Liver (tissue), 9 donors: ENCODE data around the gene SLF1. TPM values are rescaled to one million over a fixed set of nuclear protein-coding genes. Genes with fewer than 3 reads are reported as not detected.

Experiments
- DNase-seq: peaks from one replicate; pipeline ENCODE4 v3.0.0-alpha.2; 2017; ENCODE audit warnings: low spot score
- H3K27ac ChIP-seq, 2 donors: one replicate each; pipeline ENCODE4 v1.7.0; 2013; ENCODE audit warnings: inconsistent platforms in 2 of 2, low read length in 2 of 2, control low read depth in 1 of 2, low read depth in 1 of 2, mild to moderate bottlenecking in 1 of 2
- H3K27me3 ChIP-seq, 4 donors: one replicate each; pipeline versions ENCODE4 v1.6.1 to v1.7.0; 2013; ENCODE audit warnings: low read length in 3 of 4, inconsistent platforms in 1 of 4, mild to moderate bottlenecking in 1 of 4, moderate library complexity in 1 of 4; ENCODE audit not compliant: control insufficient read depth in 4 of 4, insufficient read depth in 4 of 4
- H3K36me3 ChIP-seq, 4 donors: one replicate each; pipeline versions ENCODE4 v1.6.1 to v1.7.0; 2013; ENCODE audit warnings: low read length in 3 of 4, mild to moderate bottlenecking in 3 of 4, low read depth in 1 of 4, moderate library complexity in 1 of 4; ENCODE audit not compliant: control insufficient read depth in 4 of 4, insufficient read depth in 3 of 4
- H3K4me1 ChIP-seq, 4 donors: one replicate each; pipeline versions ENCODE4 v1.6.1 to v1.7.0; 2013; ENCODE audit warnings: low read length in 3 of 4, mild to moderate bottlenecking in 3 of 4, moderate library complexity in 1 of 4; ENCODE audit not compliant: control insufficient read depth in 4 of 4, insufficient read depth in 4 of 4
- H3K4me3 ChIP-seq, 3 donors: one replicate each; pipeline versions ENCODE4 v1.6.1 to v1.7.0; 2013; ENCODE audit warnings: low read length in 3 of 3, control low read depth in 1 of 3, low read depth in 1 of 3, mild to moderate bottlenecking in 1 of 3
- H3K9ac ChIP-seq, 2 donors: one replicate each; pipeline ENCODE4 v1.7.0; 2013; ENCODE audit warnings: low read length in 2 of 2, mild to moderate bottlenecking in 2 of 2, moderate library complexity in 2 of 2, control low read depth in 1 of 2, low read depth in 1 of 2
- H3K9me3 ChIP-seq, 4 donors: one replicate each; pipeline versions ENCODE4 v1.6.1 to v1.7.0; 2013; ENCODE audit warnings: low read length in 3 of 4; ENCODE audit not compliant: control insufficient read depth in 4 of 4
- ATF3 ChIP-seq: IDR thresholded peaks from 2 replicates; pipeline ENCODE4 v1.6.1; 2016; ENCODE audit warnings: antibody characterized with exemption
- CTCF ChIP-seq: fragments of 150-350 bp; IDR thresholded peaks from 2 replicates; pipeline ENCODE4 v1.5.1; 2017; ENCODE audit warnings: improper control_type of control experiment, low read depth, low read length; ENCODE audit not compliant: missing input control
- EGR1 ChIP-seq, 2 donors: IDR thresholded peaks; 2 replicates each; pipeline ENCODE4 v1.6.1; 2016 to 2018; ENCODE audit warnings: antibody characterized with exemption in 2 of 2, low read depth in 2 of 2
- FOXA1 ChIP-seq: IDR thresholded peaks from 2 replicates; pipeline ENCODE4 v1.6.1; 2016; ENCODE audit warnings: antibody characterized with exemption
- FOXA2 ChIP-seq: IDR thresholded peaks from 2 replicates; pipeline ENCODE4 v1.6.1; 2016; ENCODE audit warnings: antibody characterized with exemption
- GABPA ChIP-seq, 2 donors: IDR thresholded peaks in 1 of 2; conservative IDR thresholded peaks in 1 of 2; 2 replicates each; pipeline ENCODE4 v1.6.1; 2016; ENCODE audit warnings: antibody characterized with exemption in 2 of 2, mild to moderate bottlenecking in 1 of 2, moderate library complexity in 1 of 2
- HNF4A ChIP-seq, 2 donors: conservative IDR thresholded peaks; 2 replicates each; pipeline ENCODE4 v1.6.1; 2016; ENCODE audit warnings: antibody characterized with exemption in 2 of 2, mild to moderate bottlenecking in 2 of 2
- HNF4G ChIP-seq: IDR thresholded peaks from 2 replicates; pipeline ENCODE4 v1.6.1; 2016; ENCODE audit warnings: antibody characterized with exemption
- JUND ChIP-seq, 2 donors: IDR thresholded peaks; 2 replicates each; pipeline ENCODE4 v1.6.1; 2016; ENCODE audit warnings: antibody characterized with exemption in 2 of 2
- MAX ChIP-seq: IDR thresholded peaks from 2 replicates; pipeline ENCODE4 v1.6.1; 2016; ENCODE audit warnings: antibody characterized with exemption
- NR2F2 ChIP-seq: IDR thresholded peaks from 2 replicates; pipeline ENCODE4 v1.6.1; 2016; ENCODE audit warnings: antibody characterized with exemption
- RAD21 ChIP-seq, 2 donors: IDR thresholded peaks; 2 replicates each; pipeline ENCODE4 v1.6.1; 2016; ENCODE audit warnings: antibody characterized with exemption in 2 of 2, mild to moderate bottlenecking in 2 of 2
- REST ChIP-seq: IDR thresholded peaks from 2 replicates; pipeline ENCODE4 v1.6.1; 2016; ENCODE audit warnings: antibody characterized with exemption, mild to moderate bottlenecking
- RXRA ChIP-seq, 2 donors: IDR thresholded peaks; 2 replicates each; pipeline ENCODE4 v1.6.1; 2017 to 2018; ENCODE audit warnings: antibody characterized with exemption in 2 of 2, mild to moderate bottlenecking in 1 of 2
- SP1 ChIP-seq: IDR thresholded peaks from 2 replicates; pipeline ENCODE4 v1.6.1; 2018; ENCODE audit warnings: antibody characterized with exemption, mild to moderate bottlenecking
- TAF1 ChIP-seq: conservative IDR thresholded peaks from 2 replicates; pipeline ENCODE4 v1.6.1; 2016; ENCODE audit warnings: antibody characterized with exemption, mild to moderate bottlenecking
- YY1 ChIP-seq: IDR thresholded peaks from 2 replicates; pipeline ENCODE4 v1.6.1; 2016; ENCODE audit warnings: antibody characterized with exemption, mild to moderate bottlenecking
- ZBTB33 ChIP-seq: IDR thresholded peaks from 2 replicates; pipeline ENCODE4 v1.6.1; 2016; ENCODE audit warnings: antibody characterized with exemption
- WGBS: extraction: QIAGEN DNeasy Blood & Tissue Kit; methylation state at CpG from one replicate; pipeline ENCODE4 v1.1.7; 2013; 5-methylcytosine and 5-hydroxymethylcytosine counted together
- polyA plus RNA-seq, 2 donors: library from polyadenylated mRNA; stranded (reverse) in 1 of 2; unstranded in 1 of 2; fragments of 200-250 nt in 1 of 2; fragments of >200 nt in 1 of 2; fragmentation: Nextera tagmentation in 1 of 2; extraction: Ambion mirVana in 1 of 2; gene quantifications; one replicate each; pipeline versions ENCODE4 v1.2.1 to v1.2.3, GENCODE V29; 2013 to 2015
- total RNA-seq, 2 donors: library from RNA; depleted of rRNA; stranded (reverse); fragments of >200 nt; gene quantifications; one replicate each; pipeline ENCODE4 v1.2.3, GENCODE V29; 2014
- donor health status: healthy.
- donor health status: healthy.
- donor health status: healthy.
- donor health status: healthy.
- donor health status: healthy.

Gene SLF1
- total and polyA plus RNA-seq, 4 donors, result 0.63 to 6.3 (median 2.6) TPM

GRCh38 chr5:94575196-94575595 is 43.3 kb upstream of the SLF1 start:
- Histone ChIP-seq H3K4me3 (no peak overlapping the region), H3K27me3 (no peaks in the 10 kb centered on the region), H3K9ac (no peak overlapping the region), H3K4me1 (no peaks in the 10 kb centered on the region), H3K27ac (no peak overlapping the region), H3K9me3 (no peaks in the 10 kb centered on the region), H3K36me3 (no peaks in the 10 kb centered on the region)
- TF ChIP-seq SP1, result no peak
- TF ChIP-seq TAF1, result no peak
- no peak for TF ChIP-seq GABPA (IDR thresholded peaks at IDR 0.05 in 1 of 2, conservative IDR thresholded peaks at IDR 0.05 in 1 of 2)
- no peak for TF ChIP-seq RAD21 (IDR thresholded peaks at IDR 0.05)
- TF ChIP-seq REST, result no peak
- no peak for TF ChIP-seq MAX
- TF ChIP-seq FOXA2, result no peak
- TF ChIP-seq EGR1 (IDR thresholded peaks at IDR 0.05; ENCODE audit: low read depth in 2 of 2), result no peak
- no peak for TF ChIP-seq RXRA (IDR thresholded peaks at IDR 0.05)
- TF ChIP-seq JUND (IDR thresholded peaks at IDR 0.05), result no peak
- TF ChIP-seq FOXA1, result no peak
- TF ChIP-seq HNF4A (conservative IDR thresholded peaks at IDR 0.05), result no peak
- TF ChIP-seq NR2F2, result no peak
- TF ChIP-seq HNF4G, result no peak
- no peak for TF ChIP-seq ATF3
- TF ChIP-seq CTCF, result no peak
- TF ChIP-seq ZBTB33, result no peak
- TF ChIP-seq YY1, result no peak
- no peak for DNase-seq
- 80% methylated on average over 4 of the region's 4 CpGs for WGBS
